BLaER1 treated with 17β-estradiol and CSF1 and Interleukin-3, amounts not matched to agents 10 nM and 100 nM (cell line): ENCODE results near the gene NMB.

ENCODE experiments used
- H3K27ac ChIP-seq, 11 experiments: shearing (Covaris generic); formaldehyde crosslinking; 2 replicates each; pipeline ENCODE4 v1.8.1; 2022
- H3K27me3 ChIP-seq, 11 experiments: shearing (Covaris generic); formaldehyde crosslinking; 2 replicates each; pipeline ENCODE4 v1.8.1; 2022
- H3K36me3 ChIP-seq, 11 experiments: shearing (Covaris generic); formaldehyde crosslinking; 2 replicates each; pipeline ENCODE4 v1.8.1; 2022
- H3K4me1 ChIP-seq, 10 experiments: shearing (Covaris generic); formaldehyde crosslinking; 2 replicates each; pipeline ENCODE4 v1.8.1; 2022
- H3K4me2 ChIP-seq, 11 experiments: shearing (Covaris generic); formaldehyde crosslinking; 2 replicates each; pipeline ENCODE4 v1.8.1; 2022
- H3K4me3 ChIP-seq, 10 experiments: shearing (Covaris generic); formaldehyde crosslinking; 2 replicates each; pipeline ENCODE4 v1.8.1; 2022
- H3K9ac ChIP-seq, 11 experiments: shearing (Covaris generic); formaldehyde crosslinking; 2 replicates each; pipeline ENCODE4 v1.8.1; 2022
- H3K9me3 ChIP-seq, 11 experiments: shearing (Covaris generic); formaldehyde crosslinking; replicated peaks in 1 of 11; 2 replicates each; pipeline ENCODE4 v1.8.1; 2022
- H4K20me1 ChIP-seq, 11 experiments: shearing (Covaris generic); formaldehyde crosslinking; 2 replicates each; pipeline ENCODE4 v1.8.1; 2022
- Cebpa-rat ChIP-seq, 11 experiments: shearing (Covaris generic); IDR thresholded peaks; 2 replicates each; pipeline ENCODE4 v1.8.1; 2022

The NMB gene

GRCh38 chr15:84616235-84616634 lies 41.8 kb downstream of the NMB start:
- Histone ChIP-seq H3K4me1 (peaks cover 0 to 52% (median 20%) of the 10 kb centered on the region in 10 experiments; a peak in 17 of 20 replicates), H3K9ac (peak overlapping the region in 5 of 11 experiments; percentile 16 to 61 (median 34); a peak in 8 of 22 replicates), H3K27me3 (peaks cover 0 to 4% (median 0%) of the 10 kb centered on the region in 11 experiments; a peak in 2 of 22 replicates), H3K36me3 (peaks cover 23 to 100% (median 94%) of the 10 kb centered on the region in 11 experiments), H3K4me2 (peak overlapping the region in 8 of 11 experiments; percentile 55 to 91 (median 73); a peak in 16 of 22 replicates), H3K9me3 (peaks cover 29 to 74% (median 60%) of the 10 kb centered on the region in 11 experiments), H3K27ac (peak overlapping the region in 8 of 11 experiments; percentile 1 to 77 (median 50); a peak in 14 of 22 replicates), H3K4me3 (peak overlapping the region in 2 of 10 experiments; percentile 12 to 14; a peak in 4 of 20 replicates), H4K20me1 (peaks cover 0 to 48% (median 22%) of the 10 kb centered on the region in 11 experiments; a peak in 11 of 22 replicates)
- TF ChIP-seq Cebpa-rat (IDR thresholded peaks at IDR 0.05) = no peak

DNA sequence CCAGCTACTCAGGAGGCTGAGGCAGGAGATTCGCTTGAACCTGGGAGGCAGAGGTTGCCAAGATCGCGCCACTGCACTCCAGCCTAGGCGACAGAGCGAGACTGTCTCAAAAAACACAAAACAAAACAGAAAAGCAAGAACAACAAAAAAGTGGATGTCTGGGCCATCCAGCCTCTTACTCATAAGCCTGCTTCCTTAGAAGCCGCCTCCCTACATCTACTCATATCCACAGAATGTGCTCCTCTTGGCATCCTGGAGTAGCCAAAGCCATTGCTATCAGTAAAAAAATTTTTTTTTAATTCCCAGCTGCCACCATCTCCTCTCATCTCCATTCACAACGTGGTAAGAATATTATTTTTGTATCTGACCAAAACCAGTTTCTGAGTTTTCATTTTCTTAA lies 46.4 kb downstream of the NMB start:
- H4K20me1 ChIP-seq = peaks cover 0 to 76% (median 35%) of the 10 kb centered on the region in 11 experiments; a peak in 13 of 22 replicates
- H3K27me3 ChIP-seq = no peaks in the 10 kb centered on the region
- peaks cover 28 to 100% (median 94%) of the 10 kb centered on the region in 11 experiments for H3K36me3 ChIP-seq
- peaks cover 13 to 51% (median 34%) of the 10 kb centered on the region in 10 experiments for H3K4me1 ChIP-seq
- peaks cover 0 to 28% (median 14%) of the 10 kb centered on the region in 11 experiments; a peak in 14 of 22 replicates for H3K9me3 ChIP-seq
- H3K9ac ChIP-seq = 0 out of 22 replicates have a peak overlapping the region, but pooled peaks of 1 of the 11 experiments have one; percentile 1
- peak overlapping the region in 2 of 11 experiments; percentile 15 to 19; a peak in 1 of 22 replicates for H3K4me2 ChIP-seq
- H3K4me3 ChIP-seq = no peak overlapping the region
- TF ChIP-seq Cebpa-rat (IDR thresholded peaks at IDR 0.05) = no peak
- 0 out of 22 replicates have a peak overlapping the region, but pooled peaks of 1 of the 11 experiments have one; percentile 9 for H3K27ac ChIP-seq

DNA sequence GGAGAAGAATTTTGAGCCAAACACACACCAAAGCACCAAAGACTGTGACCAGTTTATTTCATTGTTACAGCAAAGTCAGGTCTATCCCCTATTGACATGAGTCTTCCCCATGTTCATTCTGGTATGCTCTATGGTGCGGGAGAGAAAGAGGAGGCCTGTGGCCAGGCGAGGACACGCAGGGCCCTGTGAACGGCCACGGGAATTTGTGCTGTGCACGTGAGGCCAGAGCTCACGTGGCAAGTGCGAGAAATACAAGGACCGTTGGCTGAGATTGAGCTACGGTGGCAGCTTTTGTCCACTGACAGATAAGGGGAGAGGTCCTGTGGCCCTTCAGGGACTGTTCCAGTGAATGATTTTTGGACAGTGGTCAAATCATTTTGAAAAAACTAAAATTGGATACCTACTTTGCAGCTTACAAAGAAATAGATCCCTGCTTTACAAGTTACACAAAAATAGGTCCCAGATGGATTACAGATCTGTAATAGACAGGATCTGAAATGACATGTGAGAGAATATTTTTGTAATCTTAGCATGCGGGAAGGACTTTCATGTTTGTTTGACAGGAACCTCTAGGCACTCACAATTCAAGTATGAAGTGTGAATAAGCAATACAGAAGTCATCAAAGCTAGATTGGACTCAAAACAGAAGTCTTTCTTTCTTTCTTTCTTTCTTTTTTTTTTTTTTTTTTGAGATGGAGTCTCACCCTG lies 48.0 kb downstream of the NMB start:
- H3K4me1 ChIP-seq = peaks cover 30 to 51% (median 37%) of the 10 kb centered on the region in 10 experiments
- H4K20me1 ChIP-seq = peaks cover 0 to 86% (median 46%) of the 10 kb centered on the region in 11 experiments; a peak in 13 of 22 replicates
- no peak for TF ChIP-seq Cebpa-rat (IDR thresholded peaks at IDR 0.05)
- peaks cover 0 to 11% (median 6%) of the 10 kb centered on the region in 11 experiments; a peak in 13 of 22 replicates for H3K9me3 ChIP-seq
- 0 out of 22 replicates have a peak overlapping the region, but pooled peaks of 4 of the 11 experiments have one; percentile 5 to 18 (median 15) for H3K27ac ChIP-seq
- H3K4me2 ChIP-seq = 0 out of 22 replicates have a peak overlapping the region, but pooled peaks of 1 of the 11 experiments have one; percentile 4
- no peaks in the 10 kb centered on the region for H3K27me3 ChIP-seq
- no peak overlapping the region for H3K4me3 ChIP-seq
- peaks cover 33 to 97% (median 91%) of the 10 kb centered on the region in 11 experiments for H3K36me3 ChIP-seq
- no peak overlapping the region for H3K9ac ChIP-seq

- H3K27me3 ChIP-seq = no peaks in the 10 kb centered on the region
Observed at GRCh38 chr15:84608707-84609284, 49.2 kb downstream of the NMB start.

GRCh38 chr15:84606653-84607120 lies 51.3 kb downstream of the NMB start:
- Histone ChIP-seq H3K27ac (peak overlapping the region in 7 of 11 experiments; percentile 76 to 97 (median 91); a peak in 14 of 22 replicates), H3K36me3 (peaks cover 34 to 84% (median 75%) of the 10 kb centered on the region in 11 experiments), H3K9me3 (no peaks in the 10 kb centered on the region), H3K4me1 (peaks cover 57 to 81% (median 67%) of the 10 kb centered on the region in 10 experiments), H3K9ac (peak overlapping the region in 6 of 11 experiments; percentile 65 to 96 (median 94); a peak in 9 of 22 replicates), H3K27me3 (no peaks in the 10 kb centered on the region), H3K4me2 (peak overlapping the region; percentile 84 to 96 (median 93)), H4K20me1 (peaks cover 0 to 62% (median 26%) of the 10 kb centered on the region in 11 experiments; a peak in 12 of 22 replicates), H3K4me3 (no peak overlapping the region)
- no peak for TF ChIP-seq Cebpa-rat (IDR thresholded peaks at IDR 0.05)

More at GRCh38 chr15:84608707-84609284, 49.2 kb downstream of the NMB start:
- Histone ChIP-seq H3K9ac (no peak overlapping the region), H3K4me3 (no peak overlapping the region), H3K27ac (peak overlapping the region in 2 of 11 experiments; percentile 91 to 97; a peak in 2 of 22 replicates), H3K4me2 (peak overlapping the region in 1 of 11 experiments; percentile 8; a peak in 2 of 22 replicates), H3K4me1 (peaks cover 39 to 60% (median 46%) of the 10 kb centered on the region in 10 experiments), H3K9me3 (no peaks in the 10 kb centered on the region; a peak in 2 of 22 replicates), H4K20me1 (peaks cover 0 to 77% (median 42%) of the 10 kb centered on the region in 11 experiments; a peak in 13 of 22 replicates), H3K36me3 (peaks cover 37 to 97% (median 88%) of the 10 kb centered on the region in 11 experiments)
- no peak for TF ChIP-seq Cebpa-rat (IDR thresholded peaks at IDR 0.05)

DNA sequence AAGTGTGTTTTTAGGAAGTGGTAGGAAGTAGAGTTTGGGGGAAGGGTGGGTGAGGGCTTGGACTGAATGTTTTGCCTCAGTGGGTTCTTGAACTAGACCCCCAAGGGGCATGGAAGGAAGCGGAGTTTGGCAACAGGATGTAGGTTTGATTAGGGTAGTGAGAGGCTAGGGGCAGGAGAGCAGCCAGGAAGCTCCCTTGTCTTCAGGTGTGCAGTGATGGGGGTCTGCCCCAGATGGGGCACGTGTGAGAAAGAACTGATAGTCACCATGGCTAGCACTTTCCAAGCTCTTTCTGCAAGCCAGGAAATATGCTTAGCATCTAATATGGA lies 52.5 kb downstream of the NMB start:
- peaks cover 34 to 72% (median 64%) of the 10 kb centered on the region in 11 experiments for H3K36me3 ChIP-seq
- peaks cover 52 to 84% (median 68%) of the 10 kb centered on the region in 10 experiments for H3K4me1 ChIP-seq
- H3K4me3 ChIP-seq = peak overlapping the region; percentile 3 to 84 (median 54); a peak in 17 of 20 replicates
- H3K27ac ChIP-seq = peak overlapping the region; percentile 59 to 97 (median 83)
- H3K9me3 ChIP-seq = no peaks in the 10 kb centered on the region
- H4K20me1 ChIP-seq = peaks cover 0 to 51% (median 26%) of the 10 kb centered on the region in 11 experiments; a peak in 12 of 22 replicates
- H3K27me3 ChIP-seq = no peaks in the 10 kb centered on the region
- TF ChIP-seq Cebpa-rat (IDR thresholded peaks at IDR 0.05) = peak in 5 of 11 experiments; percentile 52 to 81 (median 62); a peak in 7 of 22 replicates
- H3K4me2 ChIP-seq = peak overlapping the region; percentile 84 to 96 (median 93)
- peak overlapping the region; percentile 54 to 96 (median 71); a peak in 20 of 22 replicates for H3K9ac ChIP-seq
